Measurements from ENCODE around the gene MXI1.

Gene MXI1

DNA sequence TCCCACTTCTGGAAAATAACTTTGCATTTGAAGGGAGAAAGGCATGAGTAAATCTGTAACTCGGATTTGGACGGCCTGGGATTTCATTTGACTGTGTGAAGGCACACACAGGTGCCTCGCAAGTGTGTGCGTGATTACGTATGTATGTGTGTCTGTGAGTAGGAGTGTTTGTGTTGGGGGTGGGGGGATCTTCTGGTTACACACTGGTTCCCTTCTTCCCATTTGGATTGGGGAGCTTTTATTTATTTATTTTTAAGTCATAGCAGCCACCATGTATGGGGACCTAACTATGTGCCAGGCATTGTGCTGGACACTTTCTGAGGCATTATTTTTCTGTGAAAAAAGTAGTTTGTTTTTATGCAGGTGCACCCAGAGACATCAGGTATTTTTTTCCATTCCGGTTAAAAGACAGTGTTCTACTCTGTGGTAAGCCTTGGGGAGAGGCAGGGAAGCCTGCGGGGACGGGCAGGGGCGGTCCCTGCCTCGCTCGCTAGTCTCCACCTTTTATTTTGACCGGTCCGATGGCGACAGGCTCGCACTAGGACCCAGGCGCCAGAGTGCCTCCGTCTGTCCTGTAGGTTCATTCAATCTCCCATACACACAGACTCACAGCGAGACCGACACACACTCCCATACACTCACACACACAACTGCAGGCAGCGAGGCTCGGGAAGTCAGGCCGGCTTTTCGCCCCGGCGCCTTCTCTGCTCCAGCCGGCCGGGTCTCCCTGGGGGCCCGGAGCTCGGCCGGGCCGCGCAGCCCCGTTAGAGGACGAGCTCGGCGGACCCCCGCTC, at the start of gene MXI1:
Gene MXI1 (plus strand): TSS at position 595 of the 794 bp plus-strand sequence. CDS start 204 bp downstream, outside the sequence.
- DNase-seq, result no peak

DNA sequence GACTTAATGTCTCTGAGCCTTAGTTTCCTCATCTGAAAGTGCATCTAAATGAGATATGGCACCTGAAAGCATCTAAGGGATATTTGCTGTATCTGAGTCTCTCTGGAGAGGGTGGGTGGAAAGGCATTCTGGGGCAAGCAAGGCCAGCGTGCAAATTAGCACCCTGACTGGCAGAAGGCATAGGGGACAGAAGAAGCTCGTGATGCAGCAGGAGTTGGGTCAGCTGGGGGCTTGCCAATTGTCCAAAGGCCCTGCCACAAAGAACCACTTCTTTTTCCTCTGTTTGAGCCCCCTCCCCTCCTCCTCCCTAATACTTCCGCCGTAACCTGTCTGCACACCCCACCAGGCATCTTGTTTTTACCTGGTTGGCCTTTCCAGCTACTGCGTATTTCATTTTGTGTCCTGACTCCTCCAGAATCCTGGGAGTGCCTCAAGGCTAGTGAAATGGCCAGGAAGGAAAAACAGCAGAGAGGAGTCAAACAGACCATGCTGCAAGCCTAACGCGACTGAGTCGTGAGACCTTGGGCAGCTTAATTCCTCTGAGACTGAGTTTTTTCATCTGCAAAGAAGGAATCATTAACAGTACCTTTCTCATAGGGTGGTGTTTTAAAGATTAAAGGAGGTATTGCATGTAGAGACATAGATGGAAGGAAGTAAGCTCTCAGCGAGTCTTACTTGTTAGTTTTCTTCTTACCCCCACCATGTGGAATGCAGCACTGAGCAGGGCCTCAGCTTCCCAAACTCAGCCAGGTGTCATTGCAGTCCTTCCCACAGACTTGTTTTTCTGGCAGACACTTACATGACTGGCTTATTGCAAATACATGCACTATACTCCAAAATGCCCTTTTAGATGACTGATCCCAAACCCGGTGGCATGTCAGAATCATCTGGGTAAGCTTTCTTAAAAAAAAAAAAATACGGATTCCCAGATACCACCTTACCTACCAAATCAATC, 49.1 kb upstream of the MXI1 start:
- DNase-seq, result no peak

DNA sequence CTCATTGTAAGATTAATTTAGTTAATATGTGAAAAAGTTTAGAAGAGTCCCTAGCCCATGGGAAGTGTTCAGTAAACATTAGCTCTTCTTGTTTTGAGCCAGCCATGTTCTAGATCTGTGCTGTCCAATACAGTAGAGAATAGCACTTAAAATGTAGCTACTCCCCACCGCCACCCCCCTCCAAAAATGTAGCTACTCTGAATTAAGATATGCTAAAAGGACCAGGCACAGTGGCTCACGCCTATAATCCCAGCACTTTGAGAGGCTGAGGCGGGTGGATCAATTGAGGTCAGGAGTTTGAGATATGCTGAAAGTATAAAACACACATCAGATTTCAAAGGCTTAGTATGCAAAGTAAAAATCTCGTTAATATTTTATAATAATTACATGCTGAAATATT, 47.3 kb upstream of the MXI1 start:
- DNase-seq, result no peak

DNA sequence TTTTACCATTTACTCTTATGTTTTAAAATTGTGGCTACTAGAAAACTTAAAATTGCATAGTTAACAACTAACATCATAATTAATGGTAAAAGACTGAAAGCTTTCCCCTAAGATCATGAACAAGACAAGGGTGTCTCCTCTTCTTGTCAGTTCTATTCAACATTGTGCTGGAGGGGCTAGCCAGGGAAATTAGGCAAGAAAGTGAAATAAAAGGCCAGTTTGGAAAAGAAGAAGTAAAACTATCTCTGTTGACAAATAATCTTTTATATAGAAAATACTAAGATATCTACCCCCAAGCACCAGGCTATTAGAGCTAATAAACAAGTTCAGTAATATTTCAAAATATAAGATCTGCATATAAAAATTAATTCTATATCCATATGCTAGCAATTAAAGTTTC, 46.9 kb upstream of the MXI1 start:
- no peak for DNase-seq

DNA sequence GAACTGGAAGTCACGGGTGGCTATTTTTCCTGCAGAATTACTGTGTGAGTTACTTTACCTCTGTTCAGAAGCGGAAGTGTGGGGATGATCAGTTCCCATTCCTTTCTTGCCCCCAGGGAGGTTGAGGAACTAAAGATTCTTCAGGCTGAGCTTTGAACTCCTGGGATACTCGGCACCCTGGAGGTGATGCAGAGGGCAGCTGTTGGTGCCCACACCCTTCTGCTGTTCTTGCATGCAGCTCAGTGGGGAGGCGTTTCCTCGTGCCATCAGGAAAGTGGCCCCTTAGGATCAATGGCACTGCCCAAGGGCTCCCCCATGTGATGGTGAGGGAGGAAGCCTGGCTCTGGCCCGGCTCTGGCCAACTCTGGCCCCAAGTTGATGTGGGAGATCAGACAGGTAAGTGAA, 44.7 kb upstream of the MXI1 start:
- DNase-seq, result no peak

DNA sequence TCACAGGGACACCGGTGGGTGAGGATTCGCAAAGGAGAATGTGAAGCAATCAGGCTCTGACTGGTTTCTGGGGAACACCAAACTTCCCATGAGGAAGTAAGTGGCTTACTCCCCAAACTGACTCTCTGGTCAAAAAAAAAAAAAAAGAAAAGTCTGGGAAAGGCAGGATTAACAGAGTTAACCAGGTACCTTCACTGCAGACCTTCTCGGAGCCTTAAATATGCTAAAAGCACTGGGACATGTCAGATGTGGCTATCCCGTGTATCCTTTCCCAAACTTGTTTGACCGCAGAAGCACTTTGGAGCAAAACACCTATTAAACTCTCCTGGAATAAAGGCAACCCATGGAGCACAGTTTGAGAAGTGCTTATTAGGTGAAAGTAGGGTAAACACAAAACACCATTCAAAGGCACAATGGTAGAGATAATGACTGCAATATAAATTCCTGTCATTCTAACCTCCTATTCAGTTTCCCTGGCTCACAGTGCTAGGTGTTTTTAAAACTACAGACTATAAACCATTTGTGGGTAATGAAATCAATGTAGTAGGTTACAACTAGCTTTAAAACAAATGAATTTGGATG, 44.1 kb upstream of the MXI1 start:
- no peak for DNase-seq

DNA sequence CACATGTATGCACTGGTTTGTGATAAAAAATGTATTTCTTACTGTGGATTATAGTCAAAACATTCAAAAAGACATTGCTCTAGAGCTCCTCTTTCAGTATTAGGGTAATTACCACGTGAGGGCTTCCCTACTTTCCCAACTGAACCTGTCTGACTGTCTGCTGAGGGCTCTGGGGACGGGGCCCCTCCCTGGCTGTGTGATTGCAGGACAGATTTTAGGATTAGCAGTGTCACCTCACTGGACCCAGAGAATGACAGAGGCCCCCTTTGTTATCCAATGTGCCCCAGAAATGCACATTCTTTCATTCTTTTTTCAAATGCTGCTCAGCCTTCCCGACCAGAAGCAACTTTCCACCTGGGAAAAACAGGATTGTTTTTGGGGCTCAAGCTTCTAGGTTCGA, 43.6 kb upstream of the MXI1 start:
- DNase-seq, result no peak

DNA sequence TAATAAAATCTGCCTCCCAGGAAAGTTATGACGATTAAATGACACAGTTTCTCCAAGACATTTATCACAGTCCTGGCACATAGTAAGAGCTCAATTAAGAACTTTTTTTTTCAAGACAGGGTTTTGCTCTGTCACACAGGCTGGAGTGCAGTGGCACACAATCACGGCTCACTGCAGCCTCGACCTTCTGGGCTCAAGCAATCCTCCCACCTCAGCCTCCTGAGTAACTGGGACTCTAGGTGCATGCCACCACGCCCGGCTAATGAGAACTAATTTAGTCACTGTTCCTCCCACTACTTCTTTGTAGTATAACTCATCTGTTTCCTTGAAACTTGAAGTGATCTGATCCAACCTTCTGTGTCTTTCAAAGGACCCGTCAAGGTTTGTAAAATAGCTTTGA, 42.2 kb upstream of the MXI1 start:
- DNase-seq, result no peak

DNA sequence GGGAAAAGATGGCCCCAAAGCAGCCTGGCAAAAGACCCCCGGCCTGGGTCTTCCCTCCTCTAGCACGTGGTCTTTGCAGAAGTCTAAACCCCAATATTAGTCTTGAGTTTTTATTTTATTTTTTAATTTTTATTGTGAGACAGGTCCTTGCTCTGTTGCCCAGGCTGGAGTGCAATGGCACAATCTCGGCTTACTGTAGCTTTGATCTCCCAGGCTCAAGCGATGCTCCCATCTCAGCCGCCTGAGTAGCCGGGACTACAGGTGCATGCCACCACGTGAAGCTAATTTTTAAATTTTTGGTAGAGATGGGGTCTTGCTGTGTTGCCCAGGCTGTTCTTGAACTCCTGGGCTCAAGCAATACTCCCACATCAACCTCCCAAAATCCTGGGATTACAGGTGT, 40.3 kb upstream of the MXI1 start:
- DNase-seq, result no peak

DNA sequence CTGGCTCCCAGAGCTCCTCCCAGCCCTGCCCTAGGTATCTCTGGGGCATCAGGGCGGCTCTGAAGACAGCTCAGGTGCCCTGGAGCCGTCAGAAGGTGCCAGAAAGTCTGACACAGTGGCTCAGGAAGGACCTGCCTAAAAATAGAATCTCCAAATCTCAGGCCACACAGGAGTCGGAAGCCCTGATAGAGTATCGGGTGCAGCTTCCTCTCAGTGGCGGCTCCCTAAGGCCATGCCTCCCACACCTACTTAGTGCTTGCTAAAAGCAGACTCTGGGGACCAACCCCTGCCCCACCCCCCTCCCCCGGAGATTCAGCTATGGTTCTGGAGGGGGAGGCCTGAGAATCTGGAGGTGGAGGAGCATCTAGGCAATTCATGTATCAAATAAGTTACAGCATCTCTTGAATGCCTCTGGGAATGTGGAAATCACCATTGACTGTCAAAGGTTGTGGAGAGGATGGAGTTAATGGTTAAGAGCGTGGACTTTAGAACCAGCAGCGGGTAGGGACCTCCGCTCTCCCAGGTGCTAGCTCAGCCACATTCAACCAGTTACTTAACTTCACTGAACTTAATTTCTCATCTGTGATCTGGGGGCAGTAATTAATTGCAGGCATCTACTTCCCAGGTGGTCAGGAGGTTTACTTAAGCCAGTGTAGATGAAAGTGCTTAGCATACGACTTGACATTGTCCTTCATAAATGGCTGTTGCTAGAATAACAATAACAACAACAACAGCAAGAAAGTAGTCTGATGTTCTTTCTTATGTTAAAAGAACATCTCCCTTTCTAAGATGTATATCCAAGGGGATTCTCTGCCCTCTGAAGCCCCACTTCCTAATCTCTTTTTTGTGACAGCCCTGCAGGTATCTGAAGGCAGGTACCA, 38.6 kb upstream of the MXI1 start:
- no peak for DNase-seq

DNA sequence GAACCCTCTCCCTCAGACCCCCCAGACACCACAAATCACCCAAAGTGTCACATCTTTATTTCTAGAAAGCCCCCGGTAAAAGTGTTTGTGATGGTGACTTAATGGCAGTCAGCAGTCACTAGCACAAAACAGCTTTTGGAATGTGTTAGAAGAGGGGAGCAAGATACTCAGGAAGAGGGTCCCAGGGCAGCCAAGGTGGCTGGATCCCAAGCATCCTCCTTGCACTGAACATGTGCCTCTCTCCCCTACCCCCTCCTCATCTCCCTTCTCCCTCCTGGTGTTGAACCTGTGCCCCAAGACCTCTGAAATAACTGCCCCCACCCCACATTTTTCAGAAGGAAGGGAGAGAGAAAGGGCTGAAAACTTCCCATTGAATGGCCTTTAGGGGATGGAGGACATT, 37.8 kb upstream of the MXI1 start:
- DNase-seq, result no peak

DNA sequence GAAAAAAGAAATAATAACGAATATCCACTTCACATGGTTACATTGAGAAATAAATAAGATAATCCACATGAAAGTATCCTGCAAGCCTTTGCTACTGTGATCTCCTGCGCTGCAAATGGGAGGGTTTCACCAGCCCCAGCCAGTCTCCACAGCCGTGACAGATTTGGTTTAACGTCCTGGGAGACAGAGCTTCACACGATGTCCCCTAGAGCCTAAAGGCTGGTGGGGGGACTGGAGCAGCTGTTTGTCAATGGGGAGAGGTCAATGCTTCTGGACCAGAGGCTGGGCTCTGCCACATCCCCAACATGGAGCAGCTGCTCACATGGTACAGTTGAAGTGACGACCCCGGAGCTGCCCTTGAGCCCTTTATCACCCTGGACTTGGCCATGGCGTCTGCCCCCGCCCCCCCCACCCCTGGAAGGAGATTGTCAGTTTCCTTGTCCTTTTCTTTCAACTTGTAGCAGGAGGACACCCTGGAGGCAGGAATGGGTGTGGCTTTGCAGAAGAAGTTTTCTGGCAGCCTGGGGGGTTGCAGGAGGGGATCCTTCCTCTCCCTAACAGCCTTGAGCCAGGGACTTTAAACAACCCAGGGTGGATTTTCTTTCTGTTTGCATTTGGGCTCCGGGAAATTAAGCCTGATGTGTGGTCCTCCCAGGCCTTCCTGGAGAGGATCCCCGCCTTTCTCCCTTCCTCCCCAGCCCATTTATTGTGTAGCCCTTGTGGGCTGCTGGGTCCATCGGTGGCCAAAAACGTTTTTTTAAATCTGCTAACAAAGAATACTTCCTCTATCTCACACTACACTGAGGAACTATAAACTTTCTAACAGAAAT, 37.0 kb upstream of the MXI1 start:
- no peak for DNase-seq

DNA sequence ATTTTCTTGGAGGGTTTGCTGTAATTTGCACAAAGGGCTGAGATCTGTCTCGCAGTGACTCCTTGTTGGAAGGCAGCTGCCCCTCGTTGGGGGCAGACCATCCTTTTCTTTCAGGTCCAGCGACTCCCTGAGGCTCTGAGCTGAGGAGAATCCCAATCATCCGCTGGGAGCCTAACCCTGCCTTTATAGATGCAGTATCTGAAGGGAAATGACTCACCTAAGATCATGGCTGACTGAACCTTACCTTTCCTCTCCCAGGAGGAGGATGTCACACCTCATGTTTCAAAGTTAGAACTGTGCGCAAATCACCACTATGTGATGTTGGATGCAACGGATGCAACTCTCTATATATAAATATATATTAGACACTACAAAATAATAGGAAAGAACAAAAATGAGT, 36.4 kb upstream of the MXI1 start:
- no peak for DNase-seq

DNA sequence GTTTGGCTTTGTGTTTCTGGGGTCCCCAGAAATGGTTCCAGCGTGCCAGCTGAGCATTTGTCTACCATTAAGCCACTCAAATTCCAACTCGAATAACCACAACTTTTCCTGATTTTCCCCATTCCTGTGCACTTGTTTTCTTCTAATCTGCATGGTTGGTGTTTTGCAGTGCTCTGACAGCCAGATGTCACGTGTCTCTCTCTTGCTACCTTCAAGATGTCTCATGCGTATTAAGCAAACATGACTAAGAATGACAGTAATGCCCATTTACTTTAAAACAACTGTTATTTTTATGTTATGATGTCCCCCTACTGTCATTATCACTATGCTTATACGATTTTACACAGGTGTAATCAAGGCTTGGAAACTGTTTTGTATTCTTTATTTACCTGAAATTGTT, 35.2 kb upstream of the MXI1 start:
- DNase-seq, result no peak

DNA sequence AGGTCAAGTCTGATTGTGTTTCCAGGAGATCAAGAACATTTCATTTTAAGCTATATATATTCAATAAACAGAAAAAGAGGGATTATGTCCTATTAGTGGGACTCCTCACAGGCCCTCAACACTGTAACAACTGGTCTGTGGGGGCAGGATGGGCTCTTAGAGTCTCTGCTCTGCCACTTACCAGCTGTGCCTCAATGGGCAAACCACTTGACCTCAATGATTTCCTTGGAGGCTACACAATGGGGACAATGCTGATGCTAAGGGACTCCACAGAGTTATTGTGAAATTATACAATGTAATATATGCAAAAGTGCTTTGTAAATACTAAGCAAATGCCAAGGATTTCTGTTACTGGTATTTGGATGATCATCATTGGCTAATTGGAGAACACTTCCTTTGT, 33.2 kb upstream of the MXI1 start:
- no peak for DNase-seq

DNA sequence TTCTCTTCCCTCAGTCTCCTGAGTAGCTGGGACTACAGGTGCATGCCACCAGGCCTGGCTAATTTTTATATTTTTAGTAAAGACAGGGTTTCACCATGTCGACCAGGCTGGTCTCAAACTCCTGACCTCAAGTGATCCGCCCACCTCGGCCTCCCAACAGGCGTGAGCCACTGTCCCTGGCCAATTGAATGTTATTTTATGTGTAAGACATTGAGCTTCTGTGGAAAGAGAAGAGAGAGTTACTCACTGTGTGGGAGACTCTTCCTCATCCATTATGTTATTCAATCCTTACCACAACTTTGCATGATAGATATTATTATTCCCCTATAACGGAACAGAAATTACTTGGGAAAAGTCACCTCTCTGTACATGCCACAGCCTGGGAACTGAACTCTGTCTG, 32.6 kb upstream of the MXI1 start:
- no peak for DNase-seq

DNA sequence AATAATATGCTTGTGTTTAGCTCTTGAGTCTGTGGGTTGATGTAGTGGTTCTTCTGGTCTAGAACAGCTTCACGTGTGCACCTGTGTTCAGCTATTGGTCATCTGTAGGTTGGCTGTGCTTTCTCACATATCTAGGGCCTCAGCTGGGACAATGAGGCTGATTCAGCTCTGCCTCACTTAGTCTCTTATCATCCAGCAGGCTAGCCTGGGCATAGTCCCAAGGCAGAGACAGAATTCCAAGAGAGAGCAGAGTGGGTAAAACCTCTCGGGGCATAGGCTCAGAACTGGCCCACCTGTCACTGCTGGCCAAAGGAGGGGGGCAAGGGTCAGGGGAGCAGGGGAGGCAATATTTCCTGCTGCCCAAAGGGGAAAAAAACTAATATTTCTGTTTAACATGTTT, 32.0 kb upstream of the MXI1 start:
- DNase-seq, result no peak

DNA sequence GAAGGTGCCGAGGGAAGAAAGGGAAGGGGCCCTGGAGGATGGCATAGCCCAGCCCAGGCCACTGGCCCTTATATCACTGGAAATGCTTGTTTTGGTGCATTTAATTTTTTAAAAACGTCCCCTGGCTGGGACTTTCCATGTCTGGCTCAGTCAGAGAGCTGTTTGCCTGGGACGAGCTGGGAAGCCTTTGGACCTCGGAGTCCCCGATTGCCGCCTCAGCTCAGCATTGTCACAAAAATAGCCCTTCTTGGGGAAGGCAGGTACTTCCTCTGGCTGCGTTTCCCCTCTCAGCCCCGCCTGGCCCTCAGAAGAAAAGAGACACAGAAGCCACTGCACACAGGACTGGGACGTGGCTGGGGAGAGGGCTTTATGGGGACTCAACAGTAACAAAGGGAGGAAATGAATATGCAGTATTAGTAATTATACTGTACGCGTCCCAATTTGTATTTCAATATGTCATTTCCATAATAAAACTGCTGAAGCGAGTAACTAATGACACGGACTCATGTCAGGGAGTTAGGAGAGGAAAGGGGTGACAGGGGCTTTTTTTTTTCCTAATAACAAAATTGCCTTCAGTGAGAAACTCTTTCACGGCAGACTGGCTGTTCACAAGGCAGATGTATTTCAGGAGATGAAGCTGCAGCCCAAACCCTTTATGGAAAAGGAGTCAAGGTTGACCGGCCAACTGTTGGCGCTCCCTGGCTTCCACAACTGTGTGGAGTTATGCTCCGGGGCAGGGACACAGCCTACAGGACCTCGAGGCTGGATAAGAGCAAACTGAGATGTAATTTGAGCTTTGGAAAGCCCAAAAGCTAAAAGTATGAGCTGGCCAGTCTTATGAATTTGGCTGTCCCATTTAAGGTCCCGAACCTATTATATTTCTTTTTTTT, 31.0 kb upstream of the MXI1 start:
- no peak for DNase-seq

DNA sequence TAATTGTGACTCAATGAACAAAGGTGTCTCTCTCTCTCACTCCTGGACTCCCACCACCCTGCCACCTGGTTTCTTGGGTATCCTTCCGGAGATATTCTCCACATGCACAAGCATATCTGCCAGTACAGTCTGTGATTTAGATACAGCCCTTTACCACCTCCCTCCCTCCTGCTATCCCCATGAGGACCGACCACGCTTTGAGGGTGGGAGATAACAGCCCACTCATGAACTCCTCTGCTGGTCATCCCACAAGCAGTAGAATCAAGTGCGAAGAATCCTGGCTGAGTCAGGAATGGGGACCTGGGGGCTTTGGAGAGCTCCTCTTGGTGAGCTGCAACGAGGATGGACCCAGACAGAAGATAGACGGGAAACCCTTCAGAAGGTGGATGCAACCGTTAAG, 28.2 kb upstream of the MXI1 start:
- no peak for DNase-seq

DNA sequence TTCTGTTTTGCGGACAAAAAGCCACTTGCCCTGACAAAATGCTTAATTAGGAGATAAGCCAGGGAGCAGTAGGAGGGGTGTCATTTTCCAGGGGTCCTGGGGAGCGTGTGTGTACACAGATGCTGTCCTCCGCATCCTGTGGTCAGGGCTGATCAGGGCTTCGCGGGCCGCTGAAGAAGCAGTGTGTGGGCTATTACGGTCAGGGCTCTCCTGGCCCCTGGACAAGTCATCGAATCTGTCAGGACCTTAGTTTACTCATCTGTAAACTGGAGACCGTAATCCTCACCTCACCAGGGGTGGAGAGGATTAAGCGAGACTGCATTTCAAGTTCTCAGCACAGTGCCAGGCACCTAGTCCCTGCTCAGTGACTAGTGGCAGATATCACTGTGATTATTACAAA, 26.0 kb upstream of the MXI1 start:
- no peak for DNase-seq

DNA sequence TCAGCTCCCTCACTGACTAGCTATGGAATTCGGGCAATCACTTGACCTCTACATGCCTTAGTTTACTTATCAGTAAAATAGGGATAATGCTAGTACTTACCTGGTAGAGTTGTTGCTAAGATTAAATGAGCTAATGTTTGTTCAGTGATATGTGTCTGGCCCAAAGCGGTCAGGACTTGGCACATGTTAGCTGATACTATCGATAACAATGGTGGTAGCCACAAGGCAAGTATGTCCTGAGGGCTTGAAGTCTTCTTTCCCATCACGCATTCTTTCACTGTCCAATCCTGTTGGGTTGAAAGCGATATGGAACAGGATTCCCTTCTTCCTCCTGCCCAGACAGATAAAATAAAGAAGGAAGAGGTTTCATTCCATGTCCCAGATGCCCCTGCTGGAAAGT, 25.5 kb upstream of the MXI1 start:
- no peak for DNase-seq
